ENCODE measurements around the gene DSG3.

DSG3 gene, protein sequence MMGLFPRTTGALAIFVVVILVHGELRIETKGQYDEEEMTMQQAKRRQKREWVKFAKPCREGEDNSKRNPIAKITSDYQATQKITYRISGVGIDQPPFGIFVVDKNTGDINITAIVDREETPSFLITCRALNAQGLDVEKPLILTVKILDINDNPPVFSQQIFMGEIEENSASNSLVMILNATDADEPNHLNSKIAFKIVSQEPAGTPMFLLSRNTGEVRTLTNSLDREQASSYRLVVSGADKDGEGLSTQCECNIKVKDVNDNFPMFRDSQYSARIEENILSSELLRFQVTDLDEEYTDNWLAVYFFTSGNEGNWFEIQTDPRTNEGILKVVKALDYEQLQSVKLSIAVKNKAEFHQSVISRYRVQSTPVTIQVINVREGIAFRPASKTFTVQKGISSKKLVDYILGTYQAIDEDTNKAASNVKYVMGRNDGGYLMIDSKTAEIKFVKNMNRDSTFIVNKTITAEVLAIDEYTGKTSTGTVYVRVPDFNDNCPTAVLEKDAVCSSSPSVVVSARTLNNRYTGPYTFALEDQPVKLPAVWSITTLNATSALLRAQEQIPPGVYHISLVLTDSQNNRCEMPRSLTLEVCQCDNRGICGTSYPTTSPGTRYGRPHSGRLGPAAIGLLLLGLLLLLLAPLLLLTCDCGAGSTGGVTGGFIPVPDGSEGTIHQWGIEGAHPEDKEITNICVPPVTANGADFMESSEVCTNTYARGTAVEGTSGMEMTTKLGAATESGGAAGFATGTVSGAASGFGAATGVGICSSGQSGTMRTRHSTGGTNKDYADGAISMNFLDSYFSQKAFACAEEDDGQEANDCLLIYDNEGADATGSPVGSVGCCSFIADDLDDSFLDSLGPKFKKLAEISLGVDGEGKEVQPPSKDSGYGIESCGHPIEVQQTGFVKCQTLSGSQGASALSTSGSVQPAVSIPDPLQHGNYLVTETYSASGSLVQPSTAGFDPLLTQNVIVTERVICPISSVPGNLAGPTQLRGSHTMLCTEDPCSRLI
- 0 reads per million in 9 experiments for total RNA-seq

- Mint-ChIP-seq H3K36me3 (ENCODE audit: insufficient read depth) (no peaks in the 10 kb centered on the region), H3K9me3 (peaks cover 4 to 7% of the 10 kb centered on the region in 2 donors), H3K4me1 (ENCODE audit: low read depth in 2 of 2) (no peaks in the 10 kb centered on the region), H3K27me3 (no peaks in the 10 kb centered on the region), H3K27ac (no peak within 1 kb of the TSS), H3K4me3 (no peak within 1 kb of the TSS)
- no peak for ATAC-seq (replicated peaks)
- no peak for DNase-seq
Measured at GRCh38 chr18:31447530-31448191, at the start of gene DSG3. Gene DSG3 (plus strand): TSS chr18:31447741. CDS start chr18:31447878, 137 bp downstream.

DNA sequence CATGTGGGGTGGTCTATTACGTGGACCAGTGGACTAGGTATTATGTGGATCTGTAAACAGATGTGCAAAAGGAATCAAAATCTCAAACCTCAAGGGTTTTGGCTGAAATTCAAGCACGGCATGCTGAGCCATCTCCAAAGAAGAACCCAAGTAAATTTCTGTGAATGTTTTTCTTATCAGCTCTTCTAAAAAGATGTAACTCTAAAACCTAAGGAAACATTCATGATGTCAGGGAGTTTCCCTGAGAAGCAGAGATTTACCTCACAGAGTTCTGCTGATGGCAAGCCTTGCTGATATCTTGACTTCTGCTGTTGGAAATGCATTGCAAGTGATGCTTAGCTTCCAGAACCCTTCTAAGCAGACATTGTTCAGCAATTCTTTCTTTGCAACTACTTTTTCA lies 49.4 kb upstream of the DSG3 start:
- no peak for ATAC-seq (replicated peaks)
- no peaks in the 10 kb centered on the region for H3K9me3 Mint-ChIP-seq
- no peak overlapping the region for H3K4me3 Mint-ChIP-seq
- no peaks in the 10 kb centered on the region for H3K27me3 Mint-ChIP-seq
- no peaks in the 10 kb centered on the region for H3K36me3 Mint-ChIP-seq (ENCODE audit: insufficient read depth)
- H3K27ac Mint-ChIP-seq = no peak overlapping the region
- H3K4me1 Mint-ChIP-seq (ENCODE audit: low read depth in 2 of 2) = no peaks in the 10 kb centered on the region
- DNase-seq = no peak

GRCh38 chr18:31399306-31400032 lies 48.1 kb upstream of the DSG3 start:
- no peak for ATAC-seq (replicated peaks)
- Mint-ChIP-seq H3K9me3 (no peaks in the 10 kb centered on the region), H3K4me3 (no peak overlapping the region), H3K27ac (no peak overlapping the region), H3K36me3 (ENCODE audit: insufficient read depth) (no peaks in the 10 kb centered on the region), H3K4me1 (ENCODE audit: low read depth in 2 of 2) (no peaks in the 10 kb centered on the region), H3K27me3 (no peaks in the 10 kb centered on the region)
- DNase-seq = no peak

DNA sequence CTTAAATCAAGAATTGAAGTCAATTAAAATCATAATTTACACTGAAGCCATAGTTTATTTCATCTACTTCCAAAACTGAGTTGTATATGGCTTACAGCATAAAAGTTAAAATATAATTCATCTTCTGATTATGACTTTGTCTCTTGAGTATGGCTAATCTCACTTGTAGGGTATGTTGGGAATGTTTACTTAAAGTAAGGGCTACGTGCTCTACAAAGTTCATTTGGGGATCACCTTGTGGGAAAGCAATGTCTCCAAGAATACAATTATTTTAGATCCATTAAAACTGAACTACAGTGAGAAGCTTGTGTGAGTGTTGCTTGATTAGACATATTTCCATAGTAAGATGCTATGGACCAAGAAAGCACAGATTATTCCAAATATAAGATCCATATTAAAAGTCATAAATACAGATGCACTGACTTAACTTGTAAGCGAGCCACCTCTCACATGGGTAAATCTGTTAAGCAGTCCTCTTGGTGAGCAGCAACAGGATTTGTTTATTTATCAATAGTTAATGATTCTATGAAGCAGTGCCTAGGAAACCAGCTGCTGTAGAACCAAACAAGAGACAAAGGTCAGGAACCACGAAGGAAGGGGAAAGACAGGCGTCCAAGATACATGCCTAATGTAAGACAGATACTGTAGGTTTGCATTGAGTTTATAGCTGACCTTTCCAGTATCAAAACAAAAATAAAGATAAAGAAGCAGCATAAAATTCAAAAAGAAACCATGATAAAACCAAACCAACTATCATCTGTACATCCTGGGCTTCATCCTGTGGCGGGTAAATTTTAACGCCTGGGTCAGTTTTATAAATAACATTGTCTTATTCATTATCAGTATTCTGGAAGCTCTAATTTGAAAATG lies 46.1 kb upstream of the DSG3 start:
- no peak for ATAC-seq (replicated peaks)
- Mint-ChIP-seq H3K27ac (no peak overlapping the region), H3K9me3 (no peaks in the 10 kb centered on the region), H3K4me1 (ENCODE audit: low read depth in 2 of 2) (no peaks in the 10 kb centered on the region), H3K36me3 (ENCODE audit: insufficient read depth) (no peaks in the 10 kb centered on the region), H3K27me3 (no peaks in the 10 kb centered on the region), H3K4me3 (no peak overlapping the region)
- no peak for DNase-seq

- H3K9me3 Mint-ChIP-seq = peaks cover 1 to 4% of the 10 kb centered on the region in 2 donors
- no peak overlapping the region for H3K27ac Mint-ChIP-seq
- H3K27me3 Mint-ChIP-seq = no peaks in the 10 kb centered on the region
- no peaks in the 10 kb centered on the region for H3K4me1 Mint-ChIP-seq (ENCODE audit: low read depth in 2 of 2)
- no peak overlapping the region for H3K4me3 Mint-ChIP-seq
- no peaks in the 10 kb centered on the region for H3K36me3 Mint-ChIP-seq (ENCODE audit: insufficient read depth)
- ATAC-seq (replicated peaks) = no peak
- no peak for DNase-seq
Measured at GRCh38 chr18:31402026-31402373, 45.5 kb upstream of the DSG3 start.

- Mint-ChIP-seq H3K27ac (no peak overlapping the region), H3K36me3 (ENCODE audit: insufficient read depth) (no peaks in the 10 kb centered on the region), H3K9me3 (peaks cover 3 to 8% of the 10 kb centered on the region in 2 donors), H3K4me1 (ENCODE audit: low read depth in 2 of 2) (no peaks in the 10 kb centered on the region), H3K4me3 (no peak overlapping the region), H3K27me3 (no peaks in the 10 kb centered on the region)
- no peak for ATAC-seq (replicated peaks)
- no peak for DNase-seq
Measured at GRCh38 chr18:31403409-31403808, 44.1 kb upstream of the DSG3 start.

- H3K4me3 Mint-ChIP-seq = no peak overlapping the region
- DNase-seq = no peak
- H3K27me3 Mint-ChIP-seq = no peaks in the 10 kb centered on the region
- ATAC-seq (replicated peaks) = no peak
- peaks cover 6 to 20% of the 10 kb centered on the region in 2 donors for H3K9me3 Mint-ChIP-seq
- H3K36me3 Mint-ChIP-seq (ENCODE audit: insufficient read depth) = no peaks in the 10 kb centered on the region
- no peaks in the 10 kb centered on the region for H3K4me1 Mint-ChIP-seq (ENCODE audit: low read depth in 2 of 2)
- no peak overlapping the region for H3K27ac Mint-ChIP-seq
Measured at GRCh38 chr18:31407649-31408048, 39.9 kb upstream of the DSG3 start.

- no peak overlapping the region for H3K4me3 Mint-ChIP-seq
- H3K4me1 Mint-ChIP-seq (ENCODE audit: low read depth in 2 of 2) = no peaks in the 10 kb centered on the region
- no peaks in the 10 kb centered on the region for H3K36me3 Mint-ChIP-seq (ENCODE audit: insufficient read depth)
- ATAC-seq (replicated peaks) (no peak), DNase-seq (no peak)
- H3K27me3 Mint-ChIP-seq = no peaks in the 10 kb centered on the region
- no peak overlapping the region for H3K27ac Mint-ChIP-seq
- peaks cover 6 to 20% of the 10 kb centered on the region in 2 donors for H3K9me3 Mint-ChIP-seq
Measured at GRCh38 chr18:31409276-31409675, 38.3 kb upstream of the DSG3 start.

- peaks cover 6 to 20% of the 10 kb centered on the region in 2 donors for H3K9me3 Mint-ChIP-seq
- ATAC-seq (replicated peaks) (no peak), DNase-seq (no peak)
- no peak overlapping the region for H3K4me3 Mint-ChIP-seq
- H3K27ac Mint-ChIP-seq = no peak overlapping the region
- no peaks in the 10 kb centered on the region for H3K36me3 Mint-ChIP-seq (ENCODE audit: insufficient read depth)
- H3K4me1 Mint-ChIP-seq (ENCODE audit: low read depth in 2 of 2) = no peaks in the 10 kb centered on the region
- no peaks in the 10 kb centered on the region for H3K27me3 Mint-ChIP-seq
Measured at GRCh38 chr18:31410716-31411483, 36.6 kb upstream of the DSG3 start.

GRCh38 chr18:31413137-31413536 lies 34.4 kb upstream of the DSG3 start:
- H3K4me3 Mint-ChIP-seq = no peak overlapping the region
- ATAC-seq (replicated peaks) (no peak), DNase-seq (no peak)
- no peaks in the 10 kb centered on the region for H3K27me3 Mint-ChIP-seq
- H3K36me3 Mint-ChIP-seq (ENCODE audit: insufficient read depth) = no peaks in the 10 kb centered on the region
- H3K4me1 Mint-ChIP-seq (ENCODE audit: low read depth in 2 of 2) = no peaks in the 10 kb centered on the region
- H3K27ac Mint-ChIP-seq = no peak overlapping the region
- H3K9me3 Mint-ChIP-seq = peaks cover 5 to 12% of the 10 kb centered on the region in 2 donors

DNA sequence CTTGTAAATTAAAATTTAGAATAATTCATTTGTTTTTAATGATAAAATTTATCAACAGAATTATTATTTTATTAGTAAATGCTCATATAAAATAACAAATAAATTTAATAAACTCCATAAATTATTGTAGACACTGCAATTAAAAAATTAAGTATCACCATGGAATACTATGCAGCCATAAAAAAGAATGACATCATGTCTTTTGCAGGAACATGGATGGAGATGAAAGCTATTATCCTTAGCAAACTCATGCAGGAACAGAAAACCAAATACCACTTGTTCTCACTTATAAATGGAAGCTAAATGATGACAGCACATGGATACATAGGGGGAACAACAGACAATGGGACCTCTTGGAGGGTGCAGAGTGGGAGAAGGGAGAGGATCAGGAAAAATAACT lies 29.7 kb upstream of the DSG3 start:
- Mint-ChIP-seq H3K4me3 (no peak overlapping the region), H3K9me3 (peaks cover 0 to 4% of the 10 kb centered on the region in 2 donors), H3K4me1 (ENCODE audit: low read depth in 2 of 2) (no peaks in the 10 kb centered on the region), H3K36me3 (ENCODE audit: insufficient read depth) (no peaks in the 10 kb centered on the region), H3K27me3 (no peaks in the 10 kb centered on the region), H3K27ac (no peak overlapping the region)
- ATAC-seq (replicated peaks) (no peak), DNase-seq (no peak)
